TTC549 (cell line): ENCODE measurements around the gene MAPT.

Experiments used
- FAIRE-seq: peaks from 2 replicates; lab custom pipeline; 2012; peaks lifted over from hg19 to GRCh38; lab: Jason Lieb, UNC

Gene MAPT

GRCh38 chr17:45974916-45975630, 80.7 kb downstream of the MAPT start:
- FAIRE-seq: no peak

DNA sequence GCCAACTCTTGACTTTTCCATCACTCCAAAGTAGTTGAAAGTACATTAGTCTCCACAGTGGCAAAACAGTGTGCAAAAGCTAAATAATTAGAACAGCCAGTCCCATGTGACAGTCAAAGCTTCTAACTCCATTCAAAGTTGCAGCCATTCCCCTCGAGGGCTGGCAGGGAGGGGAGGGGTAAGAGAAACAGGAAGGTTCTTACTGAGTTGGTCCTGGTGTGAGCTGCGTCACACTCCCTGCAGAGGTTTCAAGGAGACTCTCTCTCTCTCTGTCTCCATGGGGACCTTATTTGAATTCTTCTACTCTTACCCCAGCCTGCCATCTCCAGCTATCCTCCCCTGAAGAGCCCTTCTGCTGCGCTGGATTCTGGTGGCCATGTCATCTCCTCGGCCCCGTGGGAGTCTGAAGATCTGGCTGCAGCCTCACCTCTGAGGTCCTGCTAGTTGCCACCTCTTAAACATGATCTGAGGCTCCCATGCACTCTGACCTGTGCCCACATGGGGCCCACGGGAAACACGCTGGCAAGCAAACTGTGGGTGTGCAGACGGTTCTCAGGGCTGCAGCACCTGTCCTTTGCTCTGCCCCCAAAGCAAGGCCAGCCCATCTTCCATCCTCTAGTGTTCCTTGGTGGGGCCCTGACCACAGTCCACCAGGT, 81.4 kb downstream of the MAPT start:
- no peak for FAIRE-seq

- FAIRE-seq: no peak
Measured at GRCh38 chr17:45976391-45976754, 82.0 kb downstream of the MAPT start.

DNA sequence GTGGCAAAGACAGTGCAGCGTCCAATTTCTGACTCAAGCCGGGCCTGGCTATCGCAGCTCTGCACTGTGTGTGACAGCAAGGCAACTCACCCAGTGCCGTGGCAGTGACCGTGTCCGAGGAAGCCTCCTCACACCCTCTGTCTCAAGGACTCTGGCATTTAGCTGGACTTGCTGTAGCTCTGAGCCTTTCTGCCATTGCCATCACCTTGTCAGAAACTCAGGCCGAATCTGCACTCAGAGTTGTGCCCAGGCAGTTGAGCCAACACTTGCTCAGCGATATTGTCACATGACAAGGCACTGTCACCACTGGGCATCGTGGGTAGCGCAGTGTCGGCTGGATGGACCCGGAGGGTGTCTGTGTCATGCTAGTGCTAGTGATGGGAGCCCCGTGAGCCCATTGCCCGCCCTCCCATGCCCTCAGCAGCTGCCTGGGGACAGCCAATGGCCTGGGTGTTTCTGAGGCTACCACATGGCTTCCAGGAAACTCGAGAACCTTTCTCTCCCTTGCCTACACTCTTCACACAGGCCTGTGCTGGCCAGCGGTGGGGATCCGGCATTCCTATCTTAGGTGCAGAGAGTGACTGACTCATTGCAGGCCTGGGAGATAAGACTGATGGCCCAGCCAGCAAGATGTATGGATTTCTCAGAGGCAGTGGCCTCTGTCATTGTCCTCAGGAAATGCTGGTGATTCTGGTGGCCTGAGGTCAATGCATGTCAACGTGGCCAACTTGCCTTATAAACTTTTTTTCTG, 82.6 kb downstream of the MAPT start:
- no peak for FAIRE-seq

GRCh38 chr17:45977506-45977824, 83.1 kb downstream of the MAPT start:
- no peak for FAIRE-seq

- no peak for FAIRE-seq
Measured at GRCh38 chr17:45977976-45978626, 83.7 kb downstream of the MAPT start.

DNA sequence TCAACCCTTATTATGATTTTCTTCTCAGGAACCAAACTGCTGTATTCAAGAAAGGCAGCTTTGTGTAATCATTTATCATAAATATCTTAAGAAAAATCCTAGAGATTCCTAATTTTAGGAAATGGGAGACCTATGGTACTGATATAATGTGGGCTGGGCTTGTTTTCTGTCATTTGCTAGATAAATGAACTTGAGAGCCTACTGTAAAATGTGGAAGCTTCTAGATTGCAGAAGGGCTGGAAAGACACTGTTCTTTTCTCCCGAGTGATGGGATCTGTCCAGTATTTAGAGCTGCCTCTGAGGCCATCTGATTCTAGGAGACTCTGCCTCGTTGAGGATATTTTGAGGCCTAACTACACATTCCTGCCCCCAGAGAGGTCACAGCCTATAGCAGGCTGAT, 84.8 kb downstream of the MAPT start:
- FAIRE-seq: no peak

- FAIRE-seq: no peak
Measured at GRCh38 chr17:45980855-45981254, 86.5 kb downstream of the MAPT start.

GRCh38 chr17:45981306-45981705, 87.0 kb downstream of the MAPT start:
- FAIRE-seq: no peak

- FAIRE-seq: no peak
Measured at GRCh38 chr17:45982791-45983613, 88.6 kb downstream of the MAPT start.

GRCh38 chr17:45983614-45984310, 89.4 kb downstream of the MAPT start:
- FAIRE-seq: no peak

GRCh38 chr17:45984368-45984767, 90.0 kb downstream of the MAPT start:
- no peak for FAIRE-seq

DNA sequence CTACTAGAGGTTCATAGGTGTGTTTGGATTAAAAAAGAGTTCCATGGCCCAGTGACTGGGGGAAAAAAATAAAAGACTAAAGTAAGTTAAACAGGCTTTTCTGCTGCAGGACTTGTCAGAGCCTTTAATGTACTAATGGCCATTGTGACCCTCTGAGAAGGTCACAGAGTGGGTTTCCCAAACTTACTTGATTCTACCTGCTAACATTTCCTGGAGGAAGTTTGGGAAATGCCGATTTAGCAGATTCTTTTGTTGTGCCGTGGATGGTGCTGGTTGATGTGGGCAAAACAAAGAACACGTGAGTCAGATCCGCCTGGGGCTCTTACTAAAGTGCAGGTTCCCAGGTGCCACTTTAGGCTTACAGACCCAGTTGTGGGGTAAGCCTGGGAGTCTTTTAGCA, 91.1 kb downstream of the MAPT start:
- no peak for FAIRE-seq

DNA sequence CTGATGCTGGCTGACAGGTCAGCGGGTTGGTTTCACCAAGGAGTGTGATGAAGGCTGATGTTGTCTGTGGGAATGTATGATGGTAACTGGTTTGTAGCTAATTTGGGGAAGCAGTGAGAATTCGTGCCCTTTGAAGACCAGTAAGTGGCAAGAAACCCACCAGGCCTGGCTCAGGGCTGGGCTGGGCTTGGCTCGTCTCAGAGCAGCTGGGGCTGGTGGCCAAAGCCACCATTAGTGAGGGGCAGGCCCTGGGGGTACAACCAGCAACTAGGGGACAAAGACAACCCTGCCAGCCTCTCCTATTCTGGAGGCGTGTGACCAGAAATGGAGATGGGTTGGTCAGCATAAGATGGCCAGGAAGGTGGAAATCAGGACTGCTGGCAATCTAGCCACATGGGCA, 91.7 kb downstream of the MAPT start:
- FAIRE-seq: no peak

- FAIRE-seq: no peak
Measured at GRCh38 chr17:45987706-45988105, 93.4 kb downstream of the MAPT start.

DNA sequence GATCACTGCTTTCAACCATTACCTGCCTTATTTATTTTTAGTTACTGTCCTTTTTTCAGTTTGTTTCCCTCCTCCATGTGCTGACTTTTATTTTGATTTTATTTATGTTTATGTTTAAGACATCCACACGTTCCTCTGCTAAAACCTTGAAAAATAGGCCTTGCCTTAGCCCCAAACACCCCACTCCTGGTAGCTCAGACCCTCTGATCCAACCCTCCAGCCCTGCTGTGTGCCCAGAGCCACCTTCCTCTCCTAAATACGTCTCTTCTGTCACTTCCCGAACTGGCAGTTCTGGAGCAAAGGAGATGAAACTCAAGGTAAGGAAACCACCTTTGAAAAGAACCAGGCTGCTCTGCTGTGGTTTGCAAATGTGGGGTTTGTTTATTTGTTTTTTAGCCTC, 95.4 kb downstream of the MAPT start:
- FAIRE-seq: no peak

GRCh38 chr17:45990886-45991285, 96.5 kb downstream of the MAPT start:
- FAIRE-seq: no peak

- FAIRE-seq: no peak
Measured at GRCh38 chr17:45991341-45991740, 97.0 kb downstream of the MAPT start.

DNA sequence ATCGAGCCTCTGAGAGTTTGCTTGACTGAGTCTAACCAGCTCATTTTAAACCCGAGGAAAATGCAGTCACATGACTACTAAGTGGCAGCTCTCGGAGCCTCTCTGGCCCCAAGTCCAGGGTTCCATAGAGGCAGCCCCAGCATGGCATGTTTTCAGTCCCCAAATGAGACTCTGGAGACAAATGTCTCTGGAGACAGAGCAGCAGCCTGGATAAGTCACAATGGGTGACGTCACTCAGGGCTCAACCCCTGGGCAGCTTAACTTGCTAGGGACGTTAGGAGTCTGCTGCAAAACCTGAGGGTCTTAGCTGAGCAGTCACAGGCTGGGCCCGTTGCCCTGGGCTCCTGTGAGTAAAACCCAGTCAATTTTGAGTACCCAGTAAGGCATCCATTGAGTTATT, 97.8 kb downstream of the MAPT start:
- FAIRE-seq: no peak

GRCh38 chr17:45992904-45993303, 98.5 kb downstream of the MAPT start:
- FAIRE-seq: no peak

- no peak for FAIRE-seq
Measured at GRCh38 chr17:45993962-45994627, 99.7 kb downstream of the MAPT start.
